LHCN-M2 (cell line): ENCODE results near the gene L3MBTL4. TPM values are rescaled to one million over a fixed set of nuclear protein-coding genes. Genes with fewer than 3 reads are reported as not detected.
"Not testable (repeated sequence)": the region's sequence is repeated elsewhere in the genome, so short reads cannot be mapped to it uniquely, and the experiment has no call there.

Experiments used
- DNase-seq: peaks from one replicate; pipeline ENCODE4 v3.0.0-alpha.2; 2012; ENCODE audit warnings: low read depth
- polyA plus RNA-seq: library from polyadenylated mRNA; unstranded; fragments of >200 nt; gene quantifications from one replicate; pipeline ENCODE4 v1.2.1, GENCODE V29; 2012; ENCODE audit warnings: missing spikeins
- total RNA-seq: library from RNA; depleted of rRNA; stranded (reverse); fragments of >200 nt; gene quantifications from 2 replicates; pipeline ENCODE4 v1.2.3, GENCODE V29; 2014; rRNA removed

The L3MBTL4 gene
- total RNA-seq: not detected in 2 replicates
- polyA plus RNA-seq: not detected

DNA sequence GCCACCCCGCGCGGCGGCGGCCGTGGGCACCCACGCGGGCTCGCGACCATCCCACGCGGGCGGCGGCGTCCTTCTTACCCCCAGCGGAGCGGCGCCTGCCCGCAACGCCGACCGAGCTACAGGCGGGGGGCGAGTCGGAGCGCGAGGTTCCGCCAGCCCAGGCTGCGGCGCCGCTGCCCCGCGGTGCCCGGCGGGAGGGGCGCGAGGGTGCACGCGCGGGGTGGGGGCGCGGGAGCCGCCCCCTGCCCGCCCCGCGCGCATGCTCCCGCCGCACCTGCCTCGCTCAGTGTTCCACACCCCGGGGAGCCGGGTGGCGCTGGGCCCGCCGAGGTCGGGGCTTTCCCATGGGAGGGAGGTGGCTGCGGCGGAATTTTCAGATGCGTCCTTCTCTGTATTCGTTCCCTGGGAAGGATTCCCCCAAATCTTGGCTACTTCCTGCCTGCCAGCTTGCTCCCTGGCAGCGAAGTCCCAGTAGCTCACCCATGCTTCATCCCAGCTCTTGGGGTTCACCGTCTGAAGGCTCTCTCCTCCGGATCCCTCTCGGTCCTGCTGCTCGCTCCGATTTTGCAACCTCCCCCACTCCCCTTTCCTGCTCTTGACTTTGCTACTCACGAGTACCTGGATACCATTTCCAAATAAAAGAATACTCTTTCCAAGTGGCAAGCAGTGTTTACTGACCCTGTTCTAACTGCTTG is at the start of gene L3MBTL4:
Gene L3MBTL4 (minus strand): TSS at position 189 of the 695 bp plus-strand sequence. CDS start 103,286 bp downstream, outside the sequence.
- no peak for DNase-seq

- no peak for DNase-seq
Observed at GRCh38 chr18:6452194-6452593, 37.5 kb upstream of the L3MBTL4 start.

GRCh38 chr18:6449213-6449612 is 34.5 kb upstream of the L3MBTL4 start:
- no peak for DNase-seq

- no peak for DNase-seq
Observed at GRCh38 chr18:6444466-6445228, 29.9 kb upstream of the L3MBTL4 start.

DNA sequence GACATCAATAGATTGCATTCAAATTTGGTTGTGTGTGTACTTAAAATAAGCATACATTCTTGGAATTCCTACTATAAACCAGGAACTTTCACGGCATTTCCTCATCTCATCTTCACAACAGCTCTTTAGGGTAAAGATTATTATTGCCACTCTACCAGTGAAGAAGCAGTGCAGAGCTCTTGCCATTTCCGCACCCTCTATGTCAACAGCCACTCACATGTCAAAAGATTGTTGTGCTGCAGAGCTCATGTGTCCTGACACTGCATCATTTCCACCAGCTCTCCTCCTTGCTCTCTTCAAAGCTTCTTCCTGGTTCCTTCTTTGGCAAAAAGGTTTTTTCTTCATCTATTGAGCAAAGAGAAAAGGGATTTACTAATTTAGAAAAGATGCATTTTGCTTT is 26.5 kb upstream of the L3MBTL4 start:
- DNase-seq: no peak

- no peak for DNase-seq
Observed at GRCh38 chr18:6437937-6438818, 23.5 kb upstream of the L3MBTL4 start.

DNA sequence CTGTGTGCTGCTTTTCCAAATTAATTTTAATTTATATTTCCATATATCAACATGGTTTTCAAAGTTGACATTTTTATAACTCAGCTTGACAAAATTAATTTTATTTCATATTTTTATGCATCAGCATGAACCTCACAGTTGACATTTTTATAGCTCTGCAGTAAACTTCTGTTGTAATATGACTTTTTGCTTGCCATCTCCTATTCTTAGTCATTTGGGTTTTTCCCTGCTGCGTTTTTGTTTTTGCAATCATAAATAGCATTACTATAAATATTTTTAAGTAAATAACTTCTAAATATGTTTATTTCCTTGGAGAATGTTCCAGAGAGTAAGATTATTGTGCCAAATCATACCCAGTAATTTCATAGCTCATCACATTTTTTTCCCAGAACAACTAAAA is 21.0 kb upstream of the L3MBTL4 start:
- DNase-seq: no peak

DNA sequence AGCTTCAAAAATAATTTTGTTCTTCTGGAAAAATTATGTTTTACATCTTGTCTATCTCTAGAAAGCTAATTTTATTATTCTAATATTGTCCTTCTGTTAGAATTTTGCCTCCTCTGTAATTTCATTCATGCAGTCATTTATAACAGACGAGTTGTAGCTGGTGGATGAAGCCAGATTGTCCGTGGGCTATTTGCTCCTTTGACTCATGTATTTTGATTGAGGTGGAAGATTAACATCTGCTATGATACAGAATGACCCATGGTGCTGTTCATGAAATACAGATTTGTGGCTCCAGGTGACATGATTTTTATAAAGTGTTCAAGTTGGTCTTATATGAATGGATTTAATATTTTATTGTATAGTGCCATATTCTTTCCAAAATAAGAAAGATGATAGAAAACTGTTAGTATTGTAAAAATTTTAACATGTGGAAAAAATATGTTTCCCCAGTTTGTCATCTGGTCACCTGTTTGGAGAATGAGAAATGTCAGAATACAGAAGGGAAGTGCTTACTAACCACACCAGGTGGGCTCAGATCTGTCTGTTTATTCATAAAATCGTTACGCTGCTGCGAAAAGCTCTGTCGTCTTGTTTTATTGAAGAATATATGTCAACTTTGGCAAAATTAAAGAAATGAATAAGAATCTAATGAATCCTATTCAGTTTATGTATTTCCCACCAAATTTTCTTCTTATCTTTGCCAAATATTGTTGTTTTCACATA is 20.4 kb upstream of the L3MBTL4 start:
- no peak for DNase-seq

DNA sequence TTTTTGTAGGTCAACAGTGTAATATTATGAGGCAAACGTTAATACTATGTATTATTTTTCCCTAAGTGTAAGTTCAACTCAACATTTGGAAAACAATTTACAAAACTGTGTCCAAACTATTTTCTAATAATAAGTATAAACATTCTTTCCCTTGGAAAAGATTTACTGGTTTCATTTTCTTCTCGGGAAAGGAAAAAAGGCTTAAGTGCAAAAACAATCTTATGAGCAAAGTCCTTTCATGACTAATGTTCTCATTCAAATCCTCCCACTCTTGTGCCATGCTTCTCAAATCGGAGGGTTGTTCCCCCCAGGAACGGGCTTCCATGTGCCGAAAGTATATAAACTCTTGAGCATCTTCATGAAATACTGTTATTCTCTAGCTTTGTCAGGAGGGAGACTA is 19.8 kb upstream of the L3MBTL4 start:
- no peak for DNase-seq

GRCh38 chr18:6431659-6432318 is 17.1 kb upstream of the L3MBTL4 start:
- no peak for DNase-seq

- DNase-seq: no peak
Observed at GRCh38 chr18:6428851-6429395, 14.2 kb upstream of the L3MBTL4 start.

- no peak for DNase-seq
Observed at GRCh38 chr18:6427286-6427685, 12.6 kb upstream of the L3MBTL4 start.

DNA sequence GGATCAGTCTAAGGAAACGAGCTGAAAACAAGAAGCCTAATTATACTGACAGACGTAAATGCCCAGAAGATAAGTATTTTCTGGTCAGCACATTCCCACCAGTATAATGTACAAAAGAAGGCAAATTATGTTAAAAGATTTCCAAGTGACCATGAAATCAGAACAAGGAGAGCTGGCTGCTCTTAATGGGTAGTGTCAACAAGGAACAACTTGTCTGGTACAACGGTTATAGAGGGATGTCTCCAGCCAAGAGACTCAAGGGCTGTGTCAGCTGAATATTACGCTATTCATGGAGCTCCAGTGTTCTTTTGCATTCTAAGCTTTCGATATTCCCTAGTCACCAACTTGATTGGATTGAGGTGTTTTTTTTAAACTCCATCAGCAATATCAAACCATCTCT is 8.6 kb upstream of the L3MBTL4 start:
- no peak for DNase-seq

DNA sequence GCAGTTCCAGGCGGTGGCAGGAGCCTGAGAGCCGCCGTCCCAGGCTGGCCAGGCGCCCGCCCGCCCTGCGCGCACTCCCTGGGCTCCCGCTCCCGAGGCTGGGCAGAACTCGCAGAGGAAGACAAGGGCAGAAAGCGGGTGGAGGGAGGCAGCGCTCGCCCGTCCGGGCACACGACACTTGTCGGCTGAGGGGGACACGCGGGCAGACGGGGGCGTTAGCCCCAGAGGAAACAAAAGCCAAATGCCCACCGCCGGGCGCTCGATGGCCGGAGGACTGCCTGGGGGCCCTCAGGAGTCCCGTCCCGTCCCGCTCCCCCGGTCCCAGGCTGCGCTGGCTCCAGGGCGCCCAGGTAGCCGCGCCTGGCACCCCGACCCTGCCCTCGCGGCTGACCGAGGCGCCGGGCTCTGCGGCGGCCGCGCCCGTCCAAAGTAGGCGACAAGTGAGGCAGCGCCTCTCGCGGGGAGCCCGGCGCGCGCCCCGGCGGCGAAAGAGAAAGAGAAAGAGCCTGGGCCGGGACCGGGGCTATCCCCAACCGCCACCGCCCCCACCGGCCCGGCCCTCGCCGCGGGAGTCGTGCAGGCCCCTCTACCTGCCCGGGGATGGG is 491 bp downstream of the L3MBTL4 start:
- DNase-seq: no peak

DNA sequence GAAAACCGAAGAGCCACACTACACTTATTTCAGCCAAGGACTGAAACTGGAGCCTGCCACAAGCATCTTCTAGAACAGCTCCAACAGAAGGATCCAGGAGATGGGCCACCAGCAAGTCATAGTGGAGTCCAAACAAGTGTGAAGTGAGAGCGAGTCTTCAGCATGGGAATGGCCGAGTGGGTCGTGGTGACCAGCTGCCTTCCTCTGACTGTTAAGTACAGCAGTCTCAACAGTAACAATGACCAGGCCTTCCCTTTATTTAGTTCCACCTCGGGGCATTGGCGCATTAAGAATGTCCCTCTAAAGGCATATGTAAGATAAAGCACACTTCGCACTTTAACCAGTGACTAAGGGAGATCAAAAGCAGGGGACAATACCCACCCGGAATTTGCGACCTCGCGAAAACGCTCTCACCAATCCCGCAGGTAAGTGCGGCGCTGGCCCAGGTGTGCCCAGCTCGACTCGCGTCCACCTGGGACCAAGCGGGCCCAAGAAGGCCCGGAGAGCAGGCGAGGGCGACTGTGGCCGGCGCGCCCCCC is 1.1 kb downstream of the L3MBTL4 start:
- no peak for DNase-seq

GRCh38 chr18:6412933-6413472 is 1.7 kb downstream of the L3MBTL4 start:
- no peak for DNase-seq

GRCh38 chr18:6411382-6411781 is 3.3 kb downstream of the L3MBTL4 start:
- DNase-seq: no peak

GRCh38 chr18:6409933-6410332 is 4.8 kb downstream of the L3MBTL4 start:
- no peak for DNase-seq

DNA sequence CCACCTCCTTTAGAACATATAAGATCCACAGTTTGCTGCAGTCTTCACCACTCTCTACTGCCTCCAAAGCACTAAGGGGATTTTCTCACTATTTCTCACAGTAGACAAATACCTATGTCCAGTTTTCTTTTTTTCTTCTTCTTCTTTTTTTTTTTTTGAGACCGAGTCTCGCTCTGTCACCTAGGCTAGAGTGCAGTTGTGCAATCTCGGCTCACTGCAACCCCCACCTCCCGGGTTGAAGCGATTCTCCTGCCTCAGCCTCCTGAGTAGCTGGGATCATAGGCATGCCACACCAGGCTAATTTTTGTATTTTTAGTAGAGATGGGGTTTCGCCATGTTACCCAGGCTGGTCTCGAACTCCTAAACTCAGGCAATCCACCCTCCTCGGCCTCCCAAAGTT is 6.2 kb downstream of the L3MBTL4 start:
- not testable (repeated sequence) for DNase-seq
